Mammary epithelial cell (primary cell): ENCODE data around the gene BMERB1.

Source experiments
- CTCF ChIP-seq, 2 donors: IDR thresholded peaks in 1 of 2; conservative IDR thresholded peaks in 1 of 2; 2 replicates each; pipeline ENCODE4 v1.5.1; 2011 to 2012; ENCODE audit warnings: inconsistent platforms in 2 of 2, low read length in 2 of 2, mild to moderate bottlenecking in 2 of 2, control low read depth in 1 of 2, low read depth in 1 of 2; ENCODE audit not compliant: insufficient read depth in 1 of 2; ENCODE audit errors: extremely low read depth in 1 of 2
- EZH2 ChIP-seq: IDR thresholded peaks from 2 replicates; pipeline ENCODE4 v1.6.1; 2012; ENCODE audit warnings: low read length, inconsistent platforms, borderline replicate concordance

GRCh38 chr16:15621456-15621855 lies 187.1 kb downstream of the BMERB1 start:
- no peak for TF ChIP-seq CTCF (conservative IDR thresholded peaks at IDR 0.05 in 1 of 2, IDR thresholded peaks at IDR 0.05 in 1 of 2; ENCODE audit: extremely low read depth in 1 of 2, insufficient read depth in 1 of 2, low read depth in 1 of 2, low read length in 2 of 2)
- TF ChIP-seq EZH2 = no peak
